Measurements from ENCODE around the gene RNF34.
A peak's percentile ranks its signal among the peaks of the same experiment; 100 is the strongest.

The RNF34 gene

DNA sequence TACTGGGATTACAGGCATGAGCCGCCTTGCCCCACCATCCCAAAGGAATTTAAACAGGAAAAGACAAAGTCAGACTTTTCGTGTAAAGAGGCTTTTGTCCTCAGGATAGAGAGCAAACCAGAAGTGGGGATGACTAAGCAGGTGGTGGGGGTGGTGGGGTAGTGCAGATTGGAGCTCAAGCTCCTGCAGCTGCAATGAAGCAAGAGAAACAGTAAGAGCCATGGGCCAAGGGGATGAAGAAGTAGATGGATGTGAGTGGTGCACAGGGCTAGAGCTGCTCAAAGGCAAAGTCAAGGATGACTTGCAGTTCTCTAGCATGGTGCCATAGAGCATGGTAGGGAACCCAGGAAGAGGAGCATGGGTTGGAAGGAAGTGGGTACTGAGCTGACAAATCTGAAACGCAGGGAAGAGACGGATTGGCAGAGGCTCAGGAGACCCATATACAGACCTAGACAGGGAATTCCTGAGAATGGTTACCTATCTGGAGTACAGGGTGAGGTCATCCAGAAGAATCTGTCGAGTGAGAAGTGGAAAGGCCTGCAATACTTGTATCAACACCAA, 11.4 kb upstream of the RNF34 start:
- no peak for DNase-seq (ENCODE audit: low read depth in 2 of 2)

DNA sequence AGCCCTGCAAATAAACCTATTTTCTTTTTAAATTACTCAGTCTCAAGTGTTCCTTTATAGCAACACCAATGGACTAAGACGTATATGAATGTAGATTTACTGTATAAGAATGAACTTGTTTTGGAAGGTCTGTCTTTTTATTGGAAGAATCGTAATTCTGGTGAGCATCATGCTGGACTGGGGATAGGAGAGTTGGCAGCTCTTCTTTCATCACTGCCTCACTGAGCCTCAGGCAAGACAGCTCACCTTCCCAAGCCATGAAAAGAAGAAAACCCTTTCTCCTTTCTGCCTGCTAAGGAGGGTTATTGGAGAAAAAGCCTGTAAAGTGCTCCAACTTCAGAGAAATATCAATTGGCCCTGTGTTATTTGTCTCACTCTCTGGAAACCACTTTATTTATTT, 9.1 kb upstream of the RNF34 start:
- no peak for DNase-seq (ENCODE audit: low read depth in 2 of 2)

DNA sequence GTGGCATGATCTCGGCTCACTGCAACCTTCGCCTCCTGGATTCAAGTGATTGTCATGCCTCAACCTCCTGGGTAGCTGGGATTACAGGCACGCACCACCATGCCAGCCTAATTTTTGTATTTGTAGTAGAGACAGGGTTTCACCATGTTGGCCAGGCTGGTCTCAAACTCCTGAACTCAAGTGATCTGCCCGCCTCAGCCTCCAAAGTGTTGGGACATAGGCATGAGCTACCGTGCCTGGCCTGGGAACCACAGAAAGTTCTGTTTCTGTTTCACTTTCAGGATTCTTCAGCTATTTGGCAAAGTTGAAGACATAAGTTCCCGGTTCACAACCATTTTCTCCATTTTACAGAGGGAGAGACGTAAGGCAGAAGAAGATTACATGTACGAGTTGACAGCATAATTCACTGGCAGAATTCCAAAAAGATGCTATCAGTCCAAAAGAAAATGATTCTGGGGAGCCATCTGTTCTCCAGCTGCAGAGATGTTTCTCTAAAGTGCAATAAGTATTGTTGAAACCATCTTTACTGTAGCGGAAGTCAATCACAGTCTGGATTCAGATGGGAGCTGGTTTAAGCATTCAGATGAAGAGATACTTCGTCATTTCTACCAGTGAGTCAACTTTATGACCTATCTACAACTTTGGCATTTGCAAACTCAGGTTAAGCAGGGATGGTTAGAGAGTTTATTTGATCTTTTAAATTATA, 8.1 kb upstream of the RNF34 start:
- no peak for DNase-seq (ENCODE audit: low read depth in 2 of 2)

DNA sequence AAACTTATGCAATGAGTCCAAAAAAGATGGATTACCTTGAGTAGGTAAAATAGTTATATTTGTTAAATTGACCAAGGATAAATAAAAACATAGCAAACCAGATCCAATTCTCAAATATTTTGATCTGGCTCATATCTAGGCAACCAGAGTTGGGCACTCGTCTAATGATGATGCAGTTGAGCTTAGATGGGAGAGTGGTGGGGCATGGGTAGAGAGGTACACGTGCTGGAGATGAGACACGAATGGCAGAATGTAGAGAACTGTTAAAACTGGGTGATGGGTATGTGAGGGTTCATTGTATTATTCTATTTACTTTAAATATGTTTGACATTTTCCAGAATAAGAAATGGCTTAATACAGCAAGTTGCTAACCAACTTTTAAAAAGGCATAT, 7.6 kb upstream of the RNF34 start:
- no peak for DNase-seq (ENCODE audit: low read depth in 2 of 2)

DNA sequence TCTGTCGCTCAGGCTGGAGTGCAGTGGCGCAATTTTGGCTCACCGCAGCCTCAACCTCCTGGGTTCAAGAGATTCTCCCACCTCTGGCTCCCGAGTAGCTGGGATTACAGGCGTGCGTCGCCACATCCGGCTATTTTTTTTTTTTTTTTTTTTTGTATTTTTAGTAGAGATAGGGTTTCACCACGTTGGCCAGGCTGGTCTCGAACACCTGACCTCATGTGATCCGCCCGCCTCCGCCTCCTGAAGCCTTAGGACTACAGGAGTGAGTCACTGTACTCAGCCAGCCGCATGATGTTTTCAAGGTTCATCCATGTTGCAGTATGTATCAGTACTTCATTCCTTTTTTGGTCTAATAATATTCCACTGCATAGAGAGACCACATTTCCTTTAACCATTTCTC, 2.4 kb upstream of the RNF34 start:
- DNase-seq (ENCODE audit: low read depth in 2 of 2) = no peak

DNA sequence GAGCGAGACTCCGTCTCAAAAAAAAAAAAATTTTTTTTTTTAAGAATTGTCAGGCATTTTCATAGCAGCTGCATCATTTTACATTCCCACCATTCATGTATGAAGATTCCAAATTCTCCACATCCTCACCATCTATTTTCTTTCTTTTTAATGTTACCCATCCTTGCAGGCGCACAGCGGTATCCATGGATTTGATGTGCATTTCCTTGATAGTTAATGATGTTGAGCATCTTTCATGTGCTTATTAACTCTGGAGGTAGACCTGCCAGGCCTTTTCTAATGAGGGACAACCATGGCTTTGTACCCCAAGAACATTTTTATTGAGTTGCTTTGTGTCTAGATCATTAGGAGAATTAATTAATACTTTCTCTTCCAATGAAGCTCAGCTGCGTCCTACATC, 1.6 kb upstream of the RNF34 start:
- DNase-seq (ENCODE audit: low read depth in 2 of 2) = no peak

DNA sequence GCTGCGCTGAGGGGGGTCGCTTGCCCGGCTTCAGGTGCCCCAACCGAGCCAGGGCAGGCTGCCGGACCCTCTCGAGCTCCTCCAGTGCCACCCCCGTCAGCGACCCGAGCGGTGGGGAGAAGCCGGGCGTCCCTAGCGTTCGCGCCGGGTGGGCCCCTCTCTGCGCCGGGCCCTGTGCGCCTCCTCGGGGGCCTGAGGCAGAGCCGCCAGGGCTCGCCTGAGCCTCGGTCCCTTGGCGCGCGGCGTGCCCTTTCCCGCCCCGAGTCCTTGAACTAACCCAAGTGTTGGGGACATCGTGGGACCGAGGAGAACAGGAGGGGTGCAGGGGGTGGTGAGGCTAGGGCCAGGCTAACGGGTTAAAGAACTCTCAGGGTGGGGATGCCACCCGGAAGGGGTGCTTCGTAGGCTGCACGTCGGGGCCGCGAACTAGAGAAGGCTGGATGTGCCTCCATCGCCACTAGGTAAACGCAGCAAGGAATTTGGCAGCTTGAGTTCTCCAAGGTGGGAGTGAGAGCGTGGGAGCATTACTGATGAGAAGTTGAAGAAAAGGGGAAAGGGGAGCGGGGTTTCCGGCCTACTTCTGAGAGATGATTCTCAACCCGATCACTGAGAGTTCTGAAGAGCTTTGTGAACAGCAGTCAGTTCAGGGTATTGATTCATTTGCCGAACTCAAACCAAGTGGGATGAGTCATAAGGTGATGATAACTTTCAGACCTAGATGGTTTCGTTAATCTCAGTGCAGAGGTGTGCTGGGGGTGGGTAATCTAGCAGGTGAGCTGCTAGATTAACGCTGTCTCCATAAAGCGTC, 618 bp downstream of the RNF34 start:
- DNase-seq (ENCODE audit: low read depth in 2 of 2) = peak; percentile 38 to 46

DNA sequence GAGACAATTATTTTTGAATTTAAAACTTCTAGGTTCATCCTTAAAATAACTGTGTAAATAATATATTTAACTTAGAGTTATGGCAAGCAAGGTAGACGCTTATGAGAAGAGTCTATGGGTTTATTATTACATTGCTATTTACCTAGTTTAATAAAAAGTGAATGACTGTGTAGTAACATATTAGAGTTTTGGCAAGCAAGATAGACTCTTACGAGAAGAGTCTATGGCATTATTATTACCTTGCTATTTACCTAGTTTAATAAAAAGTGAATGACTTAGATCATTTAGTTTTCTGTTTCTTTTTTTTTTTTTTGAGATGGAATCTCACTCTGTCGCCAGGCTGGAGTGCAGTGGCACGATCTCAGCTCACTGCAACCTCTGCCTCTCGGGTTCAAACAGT, 3.8 kb downstream of the RNF34 start:
- no peak for DNase-seq (ENCODE audit: low read depth in 2 of 2)

DNA sequence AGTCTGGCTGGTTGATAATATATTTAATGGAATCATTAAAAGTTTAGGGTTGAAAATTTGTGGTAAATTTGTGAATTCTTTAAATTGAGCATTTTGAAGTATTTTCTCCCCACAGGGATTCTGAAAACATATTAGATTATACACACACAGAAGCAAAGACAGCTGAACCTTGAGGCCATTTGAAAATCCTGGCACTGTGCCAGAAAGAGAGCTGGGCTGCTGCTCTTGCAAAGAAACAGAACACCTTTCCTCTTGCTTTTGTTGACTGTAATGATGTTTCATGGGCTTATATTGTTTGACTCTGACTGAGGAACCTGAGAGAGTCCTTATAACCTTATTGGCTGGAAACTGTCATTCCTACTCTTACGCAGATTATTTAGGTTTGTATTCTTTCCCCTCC, 4.8 kb downstream of the RNF34 start:
- DNase-seq (ENCODE audit: low read depth in 2 of 2) = no peak

DNA sequence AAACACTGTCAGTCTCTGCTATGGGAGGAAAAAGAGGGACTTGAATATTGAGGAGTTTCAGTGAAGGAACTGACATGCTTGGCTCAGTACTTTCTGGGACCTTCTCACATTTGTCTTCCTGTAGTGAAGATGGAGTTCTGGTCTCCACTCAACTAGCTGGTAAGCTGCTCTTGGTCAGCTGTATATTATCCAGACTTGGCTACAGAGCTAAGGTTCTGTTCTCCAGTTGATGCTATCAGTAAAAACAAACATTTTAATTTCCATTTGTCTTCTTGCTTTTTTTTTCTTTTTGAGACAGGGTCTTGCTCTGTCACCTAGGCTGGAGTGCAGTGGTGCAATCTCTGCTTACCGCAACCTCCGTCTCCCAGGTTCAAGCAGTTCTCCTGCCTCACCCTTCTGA, 5.3 kb downstream of the RNF34 start:
- no peak for DNase-seq (ENCODE audit: low read depth in 2 of 2)

DNA sequence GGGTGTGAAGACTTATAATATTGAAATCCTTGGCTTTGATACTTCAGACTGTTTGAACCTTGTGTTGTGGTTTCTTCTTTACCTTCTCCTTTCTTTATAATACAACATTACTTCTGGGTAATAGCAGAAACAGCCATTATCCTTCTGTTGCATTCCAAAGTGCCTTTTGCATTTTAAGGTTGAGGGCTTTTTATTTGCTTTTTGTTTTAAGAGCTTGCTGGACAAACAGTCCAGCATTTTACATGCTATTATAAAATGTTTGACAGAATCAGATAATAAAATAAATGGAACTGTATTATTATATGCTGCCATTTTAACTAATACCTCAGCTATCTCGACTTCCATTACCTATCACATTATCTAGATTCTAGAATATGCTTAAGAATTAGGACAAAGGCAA, 14.0 kb downstream of the RNF34 start:
- no peak for DNase-seq (ENCODE audit: low read depth in 2 of 2)

DNA sequence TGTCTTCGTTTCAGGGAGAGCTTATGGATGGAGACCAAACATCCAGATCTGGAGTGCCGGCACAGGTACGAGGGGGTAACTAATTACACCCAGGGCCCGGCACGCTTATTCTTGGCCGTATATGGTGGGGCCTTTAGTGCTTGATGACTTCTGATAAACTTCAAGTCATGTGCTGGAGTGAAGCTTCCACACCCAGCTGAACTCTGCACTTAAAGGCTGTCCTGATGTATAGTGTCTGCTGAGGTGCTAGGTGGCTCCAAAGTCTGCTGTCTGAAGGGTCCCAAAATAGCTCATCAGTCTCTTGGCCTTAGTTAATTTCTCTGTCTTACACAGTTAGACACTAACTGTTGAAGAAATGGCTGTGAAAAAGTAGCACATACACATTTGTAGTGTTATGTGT, 17.9 kb downstream of the RNF34 start:
- DNase-seq (ENCODE audit: low read depth in 2 of 2) = no peak

DNA sequence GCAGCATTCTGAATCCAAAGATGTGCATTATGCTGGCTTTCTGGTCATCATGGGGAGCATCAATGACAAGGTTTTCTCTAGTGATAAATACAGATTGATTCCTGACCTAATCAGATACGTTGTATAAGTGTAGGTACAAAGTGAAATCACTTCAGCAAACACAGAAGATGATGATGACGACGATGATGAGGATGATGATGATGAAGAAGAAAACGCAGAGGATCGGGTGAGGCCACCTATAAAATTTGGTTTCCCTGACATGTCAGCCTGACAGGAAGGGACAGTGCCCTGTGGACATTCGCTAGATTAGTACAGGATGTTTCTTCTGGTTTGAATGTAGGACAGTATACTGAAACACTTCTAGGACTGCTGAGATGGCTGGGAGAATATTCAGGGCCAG, 20.2 kb downstream of the RNF34 start:
- no peak for DNase-seq (ENCODE audit: low read depth in 2 of 2)

DNA sequence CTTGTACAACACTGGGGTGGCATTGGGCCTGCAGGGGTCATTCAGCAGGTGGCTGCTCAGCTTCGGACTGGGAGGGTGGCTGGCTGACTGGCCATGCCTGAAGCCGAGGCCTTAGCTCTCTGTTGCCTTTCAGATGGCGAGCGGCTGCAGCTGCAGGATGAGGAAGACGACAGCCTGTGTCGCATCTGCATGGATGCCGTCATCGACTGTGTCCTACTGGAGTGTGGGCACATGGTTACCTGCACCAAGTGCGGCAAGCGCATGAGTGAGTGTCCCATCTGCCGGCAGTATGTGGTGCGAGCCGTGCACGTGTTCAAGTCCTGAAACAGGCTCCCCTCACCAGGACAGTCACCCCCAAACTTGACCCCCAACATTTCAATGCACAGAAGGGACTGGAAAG, 23.3 kb downstream of the RNF34 start:
- DNase-seq (ENCODE audit: low read depth in 2 of 2) = no peak

DNA sequence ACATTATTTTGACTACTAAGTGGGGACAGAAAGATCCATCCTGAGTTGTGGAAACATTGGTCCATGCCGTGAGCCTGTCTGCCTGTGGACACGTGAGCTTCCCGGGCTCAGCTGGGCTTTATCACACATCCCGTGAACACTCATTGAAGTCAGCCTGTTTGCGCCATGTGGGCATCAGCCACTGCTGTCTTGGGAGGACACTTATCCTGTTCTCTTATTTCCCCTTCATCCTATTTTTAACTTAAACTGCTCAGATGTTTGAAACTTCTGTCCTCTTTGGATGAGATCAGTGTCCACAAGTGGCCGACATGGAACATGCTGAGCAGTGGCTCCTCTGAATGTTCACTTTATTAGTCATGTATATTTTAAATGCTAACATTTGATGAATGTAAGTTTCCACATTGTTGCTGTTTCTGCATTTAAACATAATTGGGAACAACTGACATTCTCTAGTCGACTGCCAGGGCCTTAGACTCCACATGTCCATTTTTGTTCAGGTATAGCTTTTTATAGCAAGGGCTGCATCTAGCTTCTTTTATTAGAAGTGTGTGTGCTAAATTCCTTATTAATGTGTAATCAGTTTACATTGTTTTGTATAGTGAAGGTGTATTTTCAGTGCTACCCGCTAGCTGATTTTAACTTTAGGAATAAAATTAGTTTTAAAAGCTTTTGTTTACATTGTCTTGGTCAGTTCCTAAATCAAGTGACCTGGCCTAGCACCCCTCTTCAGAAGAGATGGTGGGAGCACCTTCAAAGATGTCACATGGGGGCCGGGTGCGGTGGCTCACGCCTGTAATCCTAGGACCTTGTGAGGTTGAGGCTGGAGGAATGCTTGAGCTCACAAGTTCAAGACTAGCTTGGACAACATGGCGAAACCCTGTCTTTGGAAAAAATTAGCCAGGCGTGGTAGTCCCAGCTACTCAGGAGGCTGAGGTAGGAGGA, 24.0 kb downstream of the RNF34 start:
- DNase-seq (ENCODE audit: low read depth in 2 of 2) = no peak

DNA sequence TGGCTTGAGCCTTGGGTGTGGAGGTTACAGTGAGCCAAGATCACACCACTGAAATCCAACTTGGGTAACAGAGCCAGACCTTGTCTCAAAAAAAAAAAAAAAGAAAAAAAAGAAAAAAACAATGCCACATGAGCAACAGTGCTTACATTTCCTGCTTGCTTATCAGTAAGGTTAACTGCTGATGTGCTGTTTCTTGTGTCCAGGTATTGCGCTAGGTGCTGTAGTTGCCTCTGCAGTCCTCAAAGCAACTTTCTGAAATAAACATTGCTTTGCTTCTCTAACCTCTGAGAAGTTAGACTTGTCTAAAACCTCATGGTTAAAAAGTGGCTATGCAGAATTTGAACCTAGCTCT, 24.7 kb downstream of the RNF34 start:
- DNase-seq (ENCODE audit: low read depth in 2 of 2) = no peak

DNA sequence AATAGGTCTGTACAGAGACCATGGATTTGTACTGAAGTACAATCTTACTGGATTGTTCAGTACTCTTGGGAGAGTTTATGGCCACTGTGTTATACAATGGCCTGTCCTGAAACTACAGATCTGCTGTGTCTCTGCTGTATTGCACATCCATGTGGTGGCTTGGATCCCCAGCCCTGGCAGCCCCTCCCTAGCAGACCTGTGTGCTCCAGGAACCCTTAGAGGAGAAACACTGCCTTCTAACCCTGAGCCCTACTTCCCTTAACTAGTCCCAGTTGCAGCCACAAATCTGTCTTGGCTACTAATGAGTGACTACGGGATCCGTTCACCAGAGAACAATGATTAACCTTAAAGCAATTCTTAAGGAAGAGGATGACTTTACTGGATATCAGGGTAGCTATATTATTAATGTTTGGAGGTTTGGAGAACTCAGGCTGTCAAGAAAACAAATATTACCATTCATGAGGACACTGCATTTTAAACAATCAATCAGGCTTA, 27.7 kb downstream of the RNF34 start:
- no peak for DNase-seq (ENCODE audit: low read depth in 2 of 2)

DNA sequence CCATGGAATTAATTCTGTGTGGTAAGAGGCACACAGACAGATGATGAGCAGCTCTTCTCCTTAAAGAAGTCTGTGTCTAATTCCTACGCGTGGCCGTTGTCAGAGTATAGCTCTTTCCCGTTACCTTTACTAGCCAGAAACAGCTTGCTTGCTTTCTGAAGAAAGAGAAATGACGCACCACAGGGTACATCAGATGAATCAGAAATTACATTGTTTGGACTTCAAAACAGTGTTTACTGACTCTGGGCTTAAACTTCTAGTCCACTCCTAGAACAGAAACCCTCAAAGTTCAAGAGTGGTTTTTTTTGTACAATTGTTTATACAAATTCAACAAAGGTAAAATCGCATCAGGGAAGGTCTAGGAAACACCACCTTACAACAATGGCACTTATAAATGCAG, 29.0 kb downstream of the RNF34 start:
- no peak for DNase-seq (ENCODE audit: low read depth in 2 of 2)

DNA sequence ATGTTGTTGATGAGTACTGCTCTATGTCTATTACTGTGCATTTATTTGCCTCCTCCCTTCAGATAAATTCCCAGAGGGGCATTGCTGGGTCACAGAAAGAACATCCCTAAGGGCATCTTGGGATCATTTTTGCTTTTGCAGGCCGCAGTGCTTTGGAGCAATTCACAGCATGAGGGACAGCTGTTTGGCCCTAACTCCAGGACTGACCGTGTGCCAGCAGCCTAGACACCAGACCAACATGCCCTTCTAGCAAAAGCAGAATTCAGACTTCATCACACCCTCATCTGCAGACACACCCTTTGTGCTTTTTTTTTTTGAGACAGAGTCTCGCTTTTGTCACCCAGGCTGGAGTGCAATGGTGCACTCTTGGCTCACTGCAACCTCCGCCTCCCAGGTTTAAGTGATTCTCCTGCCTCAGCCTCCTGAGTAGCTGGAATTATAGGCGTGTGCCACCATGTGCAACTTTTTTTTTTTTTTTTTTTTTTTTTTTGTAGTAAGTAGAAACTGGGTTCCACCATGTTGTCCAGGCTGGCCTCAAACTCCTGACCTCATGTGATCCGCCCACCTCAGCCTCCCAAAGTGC, 31.0 kb downstream of the RNF34 start:
- DNase-seq (ENCODE audit: low read depth in 2 of 2) = no peak

DNA sequence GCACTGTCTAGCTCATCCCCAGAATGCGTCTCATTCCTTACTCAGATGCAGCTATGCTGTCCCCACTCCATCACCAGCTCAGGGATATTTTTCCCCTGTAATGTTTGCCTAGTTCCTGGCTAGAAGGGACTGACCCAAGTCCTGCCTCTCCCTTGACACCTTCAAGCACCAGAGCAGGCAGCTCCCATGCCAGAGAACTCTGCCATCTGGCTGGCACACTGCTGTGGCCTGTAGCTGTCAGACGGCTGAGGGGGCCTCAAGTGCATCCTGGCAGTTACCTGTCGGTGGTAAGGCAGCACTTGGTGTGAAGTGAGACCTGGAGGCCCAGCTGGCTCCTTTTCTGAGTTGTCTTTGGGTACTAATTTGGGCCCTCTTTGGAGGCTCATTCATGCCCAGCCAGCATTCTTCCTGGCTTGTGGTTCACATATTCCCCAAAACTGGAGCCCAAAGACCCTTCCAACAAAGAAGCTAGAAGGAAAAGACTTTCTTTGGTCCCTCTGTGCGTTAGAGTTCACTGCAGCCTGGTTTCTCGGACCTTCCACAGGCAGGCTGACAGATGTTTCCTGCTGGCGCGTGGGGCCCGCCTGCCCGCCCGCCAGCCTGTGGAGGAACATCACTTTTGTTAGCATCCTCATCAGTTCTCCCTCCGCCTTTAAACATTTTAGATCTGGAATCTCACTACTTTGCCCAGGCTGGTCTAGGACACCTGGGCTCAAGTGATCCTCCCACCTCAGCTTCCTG, 33.0 kb downstream of the RNF34 start:
- DNase-seq (ENCODE audit: low read depth in 2 of 2) = no peak

DNA sequence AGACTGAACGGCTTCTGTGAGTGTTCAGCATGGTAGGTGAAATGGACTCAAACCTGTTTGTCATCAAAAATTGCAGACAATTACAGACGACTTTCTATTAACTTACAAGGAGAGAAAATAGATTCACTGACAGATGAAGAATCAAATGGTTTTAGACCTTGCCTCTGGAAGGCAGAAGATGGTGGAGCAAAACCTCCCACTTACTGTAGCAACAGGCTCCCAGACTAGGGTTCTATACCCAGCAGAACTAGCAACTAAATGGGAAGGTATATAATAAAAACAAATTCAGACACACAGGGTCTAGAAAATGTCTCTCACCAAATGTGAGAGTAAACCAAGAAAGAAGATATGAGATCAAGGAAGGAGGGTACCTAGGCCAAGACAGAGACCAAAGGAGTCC, 36.8 kb downstream of the RNF34 start:
- DNase-seq (ENCODE audit: low read depth in 2 of 2) = no peak
